Testis (tissue), 2 donors: ENCODE measurements around the gene MED25.

Source experiments
- POLR2A ChIP-seq: fragments of 450-650 bp; IDR thresholded peaks from one replicate; pipeline ENCODE4 v1.6.1; 2017; ENCODE audit warnings: antibody characterized with exemption, mild to moderate bottlenecking, moderate library complexity
- TF ChIP-seq, protein P1 (sequence below), 3 experiments: fragments of 450-650 bp in 2 of 3; fragments of 200-600 bp in 1 of 3; sonication (generic) in 1 of 3; IDR thresholded peaks; one replicate each; pipeline ENCODE4 v1.5.1; 2016 to 2019; ENCODE audit warnings: antibody characterized with exemption in 3 of 3, mild to moderate bottlenecking in 2 of 3, moderate library complexity in 1 of 3

DNA sequence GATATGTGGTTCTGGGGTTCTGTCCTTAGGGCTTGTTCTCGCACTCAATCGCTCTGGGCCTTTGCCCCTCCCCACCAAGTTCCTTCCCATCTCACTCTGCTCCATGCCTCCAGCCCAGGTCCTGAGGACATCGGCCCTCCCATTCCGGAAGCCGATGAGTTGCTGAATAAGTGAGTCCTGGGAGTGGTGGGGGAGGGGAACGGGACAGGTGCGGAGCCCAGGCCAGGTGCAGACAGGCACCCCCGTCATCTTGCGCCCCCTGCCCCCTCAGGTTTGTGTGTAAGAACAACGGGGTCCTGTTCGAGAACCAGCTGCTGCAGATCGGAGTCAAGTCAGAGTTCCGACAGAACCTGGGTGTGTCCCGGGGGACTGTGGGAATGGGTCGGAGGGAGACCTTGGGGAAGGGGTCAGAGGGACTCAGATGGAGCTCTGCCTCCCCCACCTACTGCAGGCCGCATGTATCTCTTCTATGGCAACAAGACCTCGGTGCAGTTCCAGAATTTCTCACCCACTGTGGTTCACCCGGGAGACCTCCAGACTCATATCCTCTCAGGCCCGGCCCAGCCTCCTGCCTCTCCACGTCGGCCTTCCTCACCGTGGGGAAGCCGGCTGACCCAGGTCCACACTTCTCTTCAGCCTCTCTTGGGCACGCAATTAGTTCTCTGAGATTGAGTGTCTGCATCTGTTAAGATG, 15.1 kb upstream of the MED25 start:
- no peak for TF ChIP-seq POLR2A
- TF ChIP-seq, protein P1, sequence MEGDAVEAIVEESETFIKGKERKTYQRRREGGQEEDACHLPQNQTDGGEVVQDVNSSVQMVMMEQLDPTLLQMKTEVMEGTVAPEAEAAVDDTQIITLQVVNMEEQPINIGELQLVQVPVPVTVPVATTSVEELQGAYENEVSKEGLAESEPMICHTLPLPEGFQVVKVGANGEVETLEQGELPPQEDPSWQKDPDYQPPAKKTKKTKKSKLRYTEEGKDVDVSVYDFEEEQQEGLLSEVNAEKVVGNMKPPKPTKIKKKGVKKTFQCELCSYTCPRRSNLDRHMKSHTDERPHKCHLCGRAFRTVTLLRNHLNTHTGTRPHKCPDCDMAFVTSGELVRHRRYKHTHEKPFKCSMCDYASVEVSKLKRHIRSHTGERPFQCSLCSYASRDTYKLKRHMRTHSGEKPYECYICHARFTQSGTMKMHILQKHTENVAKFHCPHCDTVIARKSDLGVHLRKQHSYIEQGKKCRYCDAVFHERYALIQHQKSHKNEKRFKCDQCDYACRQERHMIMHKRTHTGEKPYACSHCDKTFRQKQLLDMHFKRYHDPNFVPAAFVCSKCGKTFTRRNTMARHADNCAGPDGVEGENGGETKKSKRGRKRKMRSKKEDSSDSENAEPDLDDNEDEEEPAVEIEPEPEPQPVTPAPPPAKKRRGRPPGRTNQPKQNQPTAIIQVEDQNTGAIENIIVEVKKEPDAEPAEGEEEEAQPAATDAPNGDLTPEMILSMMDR (IDR thresholded peaks at IDR 0.05) = no peak
